Measurements from ENCODE around the gene MYL6B. TPM values are rescaled to one million over a fixed set of nuclear protein-coding genes. Genes with fewer than 3 reads are reported as not detected.

The MYL6B gene
- total RNA-seq, 1 experiment from 2014 or later = 71.9 TPM

DNA sequence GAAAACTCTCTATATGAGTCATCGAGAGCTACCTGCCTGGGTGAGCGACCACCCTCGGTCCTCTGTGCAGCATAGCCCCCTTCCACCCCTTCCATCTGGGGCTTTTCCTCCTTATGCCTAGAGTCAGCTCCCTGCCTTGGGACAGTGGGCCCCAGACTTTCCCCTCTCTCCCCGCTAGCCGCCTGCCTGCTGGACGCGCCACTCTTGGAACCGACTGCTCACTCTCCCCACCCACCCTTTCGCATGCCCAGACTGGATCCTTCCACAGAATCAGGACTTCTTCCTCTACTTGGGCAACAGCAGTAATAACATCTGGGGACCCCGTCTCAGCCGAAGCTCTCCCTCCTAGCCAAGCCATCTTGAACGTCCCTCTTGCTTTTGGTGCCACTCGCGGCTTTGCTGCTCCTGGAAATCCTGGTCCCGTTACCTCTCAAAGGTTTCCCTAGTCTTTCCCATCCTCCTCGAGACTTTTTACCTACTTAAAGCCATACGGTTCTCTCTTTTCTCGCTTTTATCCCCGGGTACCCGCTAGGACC is 23.6 kb upstream of the MYL6B start:
- peak in 1 of 2 experiments; percentile 58 for DNase-seq (ENCODE audit: low read depth in 1 of 2, low spot score in 2 of 2)

DNA sequence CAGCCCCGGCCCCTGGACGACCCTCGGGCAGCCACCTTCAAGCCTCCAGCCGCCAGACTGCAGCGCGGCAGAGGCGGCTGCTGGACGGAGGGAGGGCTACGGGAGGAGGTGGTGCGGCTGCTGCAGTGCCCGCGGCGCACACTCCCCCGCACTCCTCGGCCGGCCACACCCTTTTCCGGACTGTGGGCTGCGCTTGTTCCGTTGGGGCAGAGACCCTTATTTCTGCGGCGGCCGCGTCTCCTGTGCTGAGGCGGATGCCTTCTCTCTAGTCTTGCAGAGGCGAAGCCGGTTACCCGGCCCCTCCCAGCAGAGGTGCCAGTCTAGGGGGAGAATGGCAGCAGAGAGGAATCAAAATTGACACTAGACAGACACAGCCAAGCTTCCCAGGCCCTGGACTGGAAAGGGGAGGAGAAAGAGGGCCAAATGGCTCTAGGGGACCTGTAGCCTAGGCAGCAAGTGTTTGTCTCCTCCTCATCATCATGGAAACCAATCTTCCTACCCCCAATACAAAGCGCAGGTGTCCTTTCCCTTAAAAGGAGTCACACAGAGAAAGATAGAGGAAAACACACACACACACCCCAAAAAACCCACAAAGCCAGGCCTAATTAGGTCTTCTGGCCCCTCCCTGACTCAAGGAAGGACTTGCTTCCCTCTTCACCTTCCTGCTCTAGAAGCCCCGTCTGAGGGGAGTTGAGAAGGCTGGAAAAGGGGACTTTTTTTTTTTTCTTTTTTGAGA is 23.0 kb upstream of the MYL6B start:
- no peak overlapping the region for H3K27ac ChIP-seq
- peak overlapping the region; percentile 53 for H3K4me3 ChIP-seq
- peaks cover 19% of the 10 kb centered on the region for H3K4me1 ChIP-seq (replicated peaks)
- no peaks in the 10 kb centered on the region for H3K27me3 ChIP-seq (replicated peaks)
- H3K9me3 ChIP-seq (replicated peaks) = no peaks in the 10 kb centered on the region
- peaks cover 49% of the 10 kb centered on the region for H3K36me3 ChIP-seq
- DNase-seq (ENCODE audit: low read depth in 1 of 2, low spot score in 2 of 2) = peak; percentile 62 to 72

More for the DNA sequence above, 23.6 kb upstream of the MYL6B start:
- Histone ChIP-seq H3K27me3 (replicated peaks) (no peaks in the 10 kb centered on the region), H3K27ac (no peak overlapping the region; the same call in 1 of the 2 replicates), H3K36me3 (peaks cover 43% of the 10 kb centered on the region), H3K9me3 (replicated peaks) (no peaks in the 10 kb centered on the region), H3K4me3 (peak overlapping the region; percentile 53), H3K4me1 (replicated peaks) (peaks cover 19% of the 10 kb centered on the region)

GRCh38 chr12:56129942-56130495 is 22.4 kb upstream of the MYL6B start:
- no peak for DNase-seq (ENCODE audit: low read depth in 1 of 2, low spot score in 2 of 2)
- Histone ChIP-seq H3K9me3 (replicated peaks) (no peaks in the 10 kb centered on the region), H3K36me3 (peaks cover 54% of the 10 kb centered on the region), H3K4me1 (replicated peaks) (peaks cover 19% of the 10 kb centered on the region), H3K27ac (no peak overlapping the region), H3K27me3 (replicated peaks) (no peaks in the 10 kb centered on the region), H3K4me3 (no peak overlapping the region)

DNA sequence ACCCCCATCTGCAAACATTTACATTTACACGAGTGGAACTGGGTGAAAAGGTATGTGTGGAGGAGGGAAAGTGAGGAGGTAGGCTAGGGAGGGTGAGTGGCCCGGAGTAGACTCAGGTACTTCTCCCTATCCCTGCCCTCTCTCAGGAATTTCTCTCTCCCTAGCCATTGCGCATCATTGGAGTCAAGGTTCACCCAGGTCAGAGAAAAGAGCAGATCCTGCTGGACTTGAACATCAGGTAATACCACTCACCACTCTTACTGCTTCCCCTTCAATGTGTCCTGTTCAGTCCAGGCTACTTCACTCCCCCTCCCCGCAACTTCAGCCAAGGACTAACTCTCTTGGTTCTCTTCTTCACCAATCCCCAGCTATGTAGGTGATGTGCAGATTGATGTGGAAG is 21.5 kb upstream of the MYL6B start:
- no peaks in the 10 kb centered on the region for H3K27me3 ChIP-seq (replicated peaks)
- no peak overlapping the region for H3K27ac ChIP-seq
- no peak overlapping the region for H3K4me3 ChIP-seq
- peaks cover 17% of the 10 kb centered on the region for H3K4me1 ChIP-seq (replicated peaks)
- DNase-seq (ENCODE audit: low read depth in 1 of 2, low spot score in 2 of 2) = no peak
- peaks cover 61% of the 10 kb centered on the region for H3K36me3 ChIP-seq
- no peaks in the 10 kb centered on the region for H3K9me3 ChIP-seq (replicated peaks)

DNA sequence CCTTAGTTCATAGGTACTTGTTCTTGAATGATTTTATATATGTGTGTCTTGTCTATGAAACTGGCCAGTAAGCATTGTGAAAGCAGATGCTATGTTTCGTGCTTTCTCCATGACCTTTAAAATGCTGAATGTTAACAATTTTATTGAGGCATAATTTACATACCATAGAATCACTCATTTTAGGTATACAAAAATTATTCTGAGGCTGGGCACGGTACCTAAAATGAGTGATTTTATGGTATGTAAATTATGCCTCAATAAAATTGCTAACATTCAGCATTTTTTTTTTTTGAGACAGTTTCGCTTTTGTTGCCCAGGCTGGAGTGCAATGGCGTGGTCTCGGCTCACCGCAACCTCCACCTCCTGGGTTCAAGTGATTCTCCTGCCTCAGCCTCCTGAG is 17.5 kb upstream of the MYL6B start:
- no peaks in the 10 kb centered on the region for H3K27me3 ChIP-seq (replicated peaks)
- no peak overlapping the region for H3K4me3 ChIP-seq
- no peak overlapping the region for H3K27ac ChIP-seq
- no peaks in the 10 kb centered on the region; the same call in 1 of the 2 replicates for H3K4me1 ChIP-seq (replicated peaks)
- H3K36me3 ChIP-seq = peaks cover 94% of the 10 kb centered on the region
- no peak for DNase-seq (ENCODE audit: low read depth in 1 of 2, low spot score in 2 of 2)
- no peaks in the 10 kb centered on the region for H3K9me3 ChIP-seq (replicated peaks)

DNA sequence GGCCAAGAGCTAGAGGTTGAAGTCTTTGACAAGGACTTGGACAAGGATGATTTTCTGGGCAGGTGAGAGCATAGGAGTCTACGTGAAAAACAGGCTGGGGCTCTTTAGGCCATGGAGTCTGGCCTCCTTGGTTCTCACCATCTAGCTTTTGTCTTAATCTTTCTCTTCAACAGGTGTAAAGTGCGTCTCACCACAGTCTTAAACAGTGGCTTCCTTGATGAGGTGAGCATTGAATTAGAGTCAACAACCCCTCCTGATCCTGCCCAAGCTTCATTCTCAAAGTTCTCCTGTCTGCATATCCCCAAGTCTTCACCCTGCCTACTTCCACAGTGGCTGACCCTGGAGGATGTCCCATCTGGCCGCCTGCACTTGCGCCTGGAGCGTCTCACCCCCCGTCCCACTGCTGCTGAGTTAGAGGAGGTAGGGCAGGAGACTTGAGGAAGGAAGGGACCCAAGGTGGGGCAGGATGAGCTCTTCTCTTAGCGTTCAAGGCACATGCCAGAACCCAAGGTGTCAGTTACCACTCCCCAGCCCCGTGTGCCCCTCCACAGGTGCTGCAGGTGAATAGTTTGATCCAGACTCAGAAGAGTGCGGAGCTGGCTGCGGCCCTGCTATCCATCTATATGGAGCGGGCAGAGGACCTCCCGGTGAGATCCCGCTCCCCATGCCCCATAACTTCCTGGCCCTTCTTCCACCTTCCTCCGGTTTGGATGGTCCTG is 14.4 kb upstream of the MYL6B start:
- Histone ChIP-seq H3K27me3 (replicated peaks) (no peaks in the 10 kb centered on the region), H3K9me3 (replicated peaks) (no peaks in the 10 kb centered on the region), H3K4me3 (no peak overlapping the region), H3K4me1 (replicated peaks) (no peaks in the 10 kb centered on the region), H3K27ac (no peak overlapping the region), H3K36me3 (peaks cover 91% of the 10 kb centered on the region)
- DNase-seq (ENCODE audit: low read depth in 1 of 2, low spot score in 2 of 2) = no peak

DNA sequence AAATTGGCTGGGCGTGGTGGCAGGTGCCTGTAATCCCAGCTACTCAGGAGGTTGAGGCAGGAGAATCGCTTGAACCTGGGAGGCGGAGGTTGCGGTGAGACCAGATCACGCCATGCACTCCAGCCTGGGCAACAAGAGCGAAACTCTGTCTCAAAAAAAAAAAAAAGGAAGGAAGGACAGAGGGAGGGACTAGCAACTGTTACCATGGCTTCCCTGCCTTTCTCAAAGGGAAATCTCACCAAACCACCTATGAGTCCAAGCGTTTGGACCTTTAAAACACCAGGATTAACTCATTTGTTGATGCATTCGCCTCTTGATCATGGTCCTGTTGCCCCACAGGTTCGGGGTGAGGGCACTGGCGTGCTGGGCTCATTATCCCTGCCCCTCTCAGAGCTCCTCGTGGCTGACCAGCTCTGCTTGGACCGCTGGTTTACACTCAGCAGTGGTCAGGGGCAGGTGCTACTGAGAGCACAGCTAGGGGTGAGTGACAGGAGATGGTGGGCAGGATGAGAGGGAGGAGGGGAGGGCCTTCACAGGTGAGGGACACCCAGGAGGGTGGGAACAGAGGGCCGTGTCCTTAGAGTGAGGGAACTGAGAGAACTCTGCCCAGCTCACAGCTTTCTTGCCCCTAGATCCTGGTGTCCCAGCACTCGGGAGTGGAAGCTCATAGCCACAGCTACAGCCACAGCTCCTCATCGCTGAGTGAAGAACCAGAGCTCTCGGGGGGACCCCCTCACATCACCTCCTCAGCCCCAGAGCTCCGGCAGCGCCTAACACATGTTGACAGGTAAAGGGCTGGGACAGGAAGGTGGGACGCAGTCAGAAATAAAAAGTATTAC is 10.2 kb upstream of the MYL6B start:
- no peaks in the 10 kb centered on the region for H3K9me3 ChIP-seq (replicated peaks)
- H3K4me3 ChIP-seq = no peak overlapping the region
- DNase-seq (ENCODE audit: low read depth in 1 of 2, low spot score in 2 of 2) = no peak
- H3K4me1 ChIP-seq (replicated peaks) = no peaks in the 10 kb centered on the region
- no peaks in the 10 kb centered on the region for H3K27me3 ChIP-seq (replicated peaks)
- H3K27ac ChIP-seq = no peak overlapping the region
- peaks cover 78% of the 10 kb centered on the region for H3K36me3 ChIP-seq

DNA sequence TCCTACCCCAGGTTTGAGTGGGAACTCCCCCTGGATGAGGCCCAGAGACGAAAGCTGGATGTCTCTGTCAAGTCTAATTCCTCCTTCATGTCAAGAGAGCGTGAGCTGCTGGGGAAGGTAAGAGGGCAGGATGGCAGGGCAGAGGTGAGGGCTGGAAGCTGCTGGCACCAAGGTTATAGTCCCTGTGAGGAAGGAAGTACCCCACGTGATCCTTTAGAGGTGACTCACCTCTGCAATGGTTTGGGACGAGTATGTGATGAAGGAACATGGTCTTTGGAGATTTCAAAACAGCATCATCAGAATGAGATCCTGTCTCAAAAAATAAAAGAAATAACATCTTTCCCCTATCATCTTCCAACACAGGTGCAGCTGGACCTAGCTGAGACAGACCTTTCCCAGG is 9.2 kb upstream of the MYL6B start:
- peaks cover 68% of the 10 kb centered on the region for H3K36me3 ChIP-seq
- DNase-seq (ENCODE audit: low read depth in 1 of 2, low spot score in 2 of 2) = no peak
- H3K27ac ChIP-seq = no peak overlapping the region
- no peaks in the 10 kb centered on the region for H3K9me3 ChIP-seq (replicated peaks)
- no peak overlapping the region for H3K4me3 ChIP-seq
- H3K27me3 ChIP-seq (replicated peaks) = no peaks in the 10 kb centered on the region
- no peaks in the 10 kb centered on the region for H3K4me1 ChIP-seq (replicated peaks)

DNA sequence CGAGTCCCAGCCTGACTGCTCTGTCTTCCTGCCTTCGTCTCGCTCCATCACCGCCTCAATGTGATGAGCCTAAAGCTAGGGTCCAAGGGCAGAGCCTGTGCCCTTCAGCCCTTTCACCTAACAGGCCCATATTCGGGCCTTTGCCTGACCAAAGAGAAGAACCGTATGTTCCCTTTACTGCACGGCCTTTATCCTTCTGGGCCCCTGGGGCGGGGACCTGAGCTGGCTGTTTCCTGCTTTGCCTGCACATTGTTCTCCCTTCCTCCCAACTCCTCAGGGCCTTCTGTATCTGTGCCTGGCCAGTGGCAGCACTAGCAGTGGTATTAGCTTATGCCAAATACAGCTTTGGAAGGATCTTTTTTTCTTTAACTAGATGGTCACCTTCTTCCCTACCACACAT is 8.5 kb upstream of the MYL6B start:
- H3K36me3 ChIP-seq = peaks cover 61% of the 10 kb centered on the region
- no peak overlapping the region for H3K27ac ChIP-seq
- H3K27me3 ChIP-seq (replicated peaks) = no peaks in the 10 kb centered on the region
- H3K4me3 ChIP-seq = no peak overlapping the region
- DNase-seq (ENCODE audit: low read depth in 1 of 2, low spot score in 2 of 2) = no peak
- H3K4me1 ChIP-seq (replicated peaks) = no peaks in the 10 kb centered on the region
- no peaks in the 10 kb centered on the region for H3K9me3 ChIP-seq (replicated peaks)

GRCh38 chr12:56145217-56145616 is 7.2 kb upstream of the MYL6B start:
- H3K9me3 ChIP-seq (replicated peaks) = no peaks in the 10 kb centered on the region
- peaks cover 48% of the 10 kb centered on the region for H3K36me3 ChIP-seq
- no peaks in the 10 kb centered on the region for H3K4me1 ChIP-seq (replicated peaks)
- H3K27ac ChIP-seq = no peak overlapping the region
- H3K27me3 ChIP-seq (replicated peaks) = no peaks in the 10 kb centered on the region
- H3K4me3 ChIP-seq = no peak overlapping the region
- DNase-seq (ENCODE audit: low read depth in 1 of 2, low spot score in 2 of 2) = no peak

- Histone ChIP-seq H3K4me1 (replicated peaks) (peaks cover 4% of the 10 kb centered on the region), H3K36me3 (peaks cover 34% of the 10 kb centered on the region), H3K9me3 (replicated peaks) (no peaks in the 10 kb centered on the region), H3K27ac (no peak overlapping the region), H3K4me3 (no peak overlapping the region), H3K27me3 (replicated peaks) (no peaks in the 10 kb centered on the region)
- no peak for DNase-seq (ENCODE audit: low read depth in 1 of 2, low spot score in 2 of 2)
These were observed 5.6 kb upstream of the MYL6B start for GRCh38 chr12:56146492-56147460.

GRCh38 chr12:56150563-56150962 is 1.8 kb upstream of the MYL6B start:
- no peak overlapping the region for H3K27ac ChIP-seq
- no peak for DNase-seq (ENCODE audit: low read depth in 1 of 2, low spot score in 2 of 2)
- no peaks in the 10 kb centered on the region for H3K27me3 ChIP-seq (replicated peaks)

More at GRCh38 chr12:56150563-56150962, 1.8 kb upstream of the MYL6B start:
- Histone ChIP-seq H3K9me3 (replicated peaks) (no peaks in the 10 kb centered on the region), H3K4me3 (no peak overlapping the region), H3K4me1 (replicated peaks) (peaks cover 15% of the 10 kb centered on the region), H3K36me3 (no peaks in the 10 kb centered on the region; the same call in 1 of the 2 replicates)
